K562 (cell line): ENCODE measurements around the gene BSN. TPM values are rescaled to one million over a fixed set of nuclear protein-coding genes. Genes with fewer than 3 reads are reported as not detected.

ENCODE experiments used
- ATAC-seq: fragments of 200-7000 bp; cut with Tn5 transposase; 3 replicates; pipeline ENCODE4 v1.9.1; 2020; ENCODE audit warnings: moderate library complexity
- BruUV-seq: library from RNA; stranded (reverse); fragments of 400-500 nt; replicated peaks from 2 replicates; lab custom pipeline; 2021; lab: Mats Ljungman, UMichigan
- CTCF ChIA-PET: fragments of 300-600 bp; formaldehyde crosslinking; extraction: SDS; loops from one replicate; lab custom pipeline; 2021; ENCODE audit warnings: low intra/inter-chr PET ratio; lab: Yijun Ruan, JAX
- POLR2A ChIA-PET: fragments of 300-600, 350-650 bp; sonication (Branson Sonifier 250); formaldehyde crosslinking; extraction: SDS; loops from one replicate; lab custom pipeline; 2021; ENCODE audit warnings: antibody characterized with exemption, inconsistent platforms; lab: Yijun Ruan, JAX
- DNase-seq, 4 experiments: peaks; one replicate each; pipeline versions ENCODE4 v3.0.0 to v3.0.0-alpha.2; 2011 to 2018; ENCODE audit warnings: low spot score in 3 of 4, mixed read lengths in 3 of 4; ENCODE audit errors: extremely low read depth in 1 of 4
- FAIRE-seq: peaks from 2 replicates; lab custom pipeline; 2011; peaks lifted over from hg19 to GRCh38; lab: Jason Lieb, UNC
- H2AFZ ChIP-seq: 2 replicates; pipeline ENCODE4 v1.6.0; 2011; ENCODE audit warnings: low read depth, low read length, control low read depth, inconsistent platforms
- H3K27ac ChIP-seq: fragments of 200-600 bp; 3 replicates; pipeline ENCODE4 v1.8.0; 2011; ENCODE audit warnings: low read depth, mild to moderate bottlenecking, control low read depth, inconsistent platforms, low read length, moderate library complexity, mixed read lengths; ENCODE audit errors: extremely low read depth
- H3K27me3 ChIP-seq, 2 experiments: fragments of 300-600 bp in 1 of 2; 2 replicates in 1 of 2; 3 replicates in 1 of 2; pipeline versions ENCODE4 v1.6.0 to v1.8.0; 2011; ENCODE audit warnings: inconsistent platforms in 2 of 2, low read length in 2 of 2, mild to moderate bottlenecking in 1 of 2, mixed read lengths in 1 of 2, moderate library complexity in 1 of 2; ENCODE audit not compliant: control insufficient read depth in 2 of 2, insufficient read depth in 2 of 2
- H3K36me3 ChIP-seq: fragments of 300-600 bp; 3 replicates; pipeline ENCODE4 v1.8.0; 2011; ENCODE audit warnings: mild to moderate bottlenecking, low read length, inconsistent platforms; ENCODE audit not compliant: control insufficient read depth, insufficient read depth
- H3K4me1 ChIP-seq, 2 experiments: fragments of 200-600 bp in 1 of 2; replicated peaks in 1 of 2; 2 replicates in 1 of 2; 3 replicates in 1 of 2; pipeline versions ENCODE4 v1.5.1 to v1.8.0; 2011; ENCODE audit warnings: inconsistent platforms in 2 of 2, low read length in 2 of 2, mild to moderate bottlenecking in 1 of 2, mixed read lengths in 1 of 2, moderate library complexity in 1 of 2; ENCODE audit not compliant: control insufficient read depth in 2 of 2, insufficient read depth in 2 of 2
- H3K4me2 ChIP-seq: 2 replicates; pipeline ENCODE4 v1.6.1; 2011; ENCODE audit warnings: low read length, control low read depth, inconsistent platforms, mixed read lengths; ENCODE audit not compliant: insufficient read depth
- H3K4me3 ChIP-seq: fragments of 200-600 bp; sonication (generic), shearing (Covaris generic); 2 replicates; pipeline ENCODE4 v1.5.1; 2016; ENCODE audit warnings: control low read depth, inconsistent platforms
- H3K79me2 ChIP-seq: fragments of 200-600 bp; 3 replicates; pipeline ENCODE4 v1.8.0; 2011; ENCODE audit warnings: low read length, inconsistent platforms; ENCODE audit not compliant: control insufficient read depth, insufficient read depth
- H3K9ac ChIP-seq, 2 experiments: 2 replicates each; pipeline versions ENCODE4 v1.6.0 to v1.6.1; 2011; ENCODE audit warnings: low read depth in 2 of 2, low read length in 2 of 2, control low read depth in 1 of 2, inconsistent platforms in 1 of 2, mild to moderate bottlenecking in 1 of 2, mixed read lengths in 1 of 2; ENCODE audit not compliant: insufficient read depth in 1 of 2
- H3K9me1 ChIP-seq: one replicate; pipeline ENCODE4 v1.6.0; 2011; ENCODE audit warnings: inconsistent platforms, mild to moderate bottlenecking, low read length, moderate library complexity; ENCODE audit not compliant: control insufficient read depth, insufficient read depth
- H3K9me3 ChIP-seq: replicated peaks from 2 replicates; pipeline ENCODE4 v1.5.1; 2011; ENCODE audit warnings: low read depth, low read length, inconsistent platforms; ENCODE audit not compliant: control insufficient read depth, insufficient read depth
- H4K20me1 ChIP-seq: replicated peaks from 2 replicates; pipeline ENCODE4 v1.6.1; 2011; ENCODE audit warnings: low read length, inconsistent platforms, mixed read lengths; ENCODE audit not compliant: control insufficient read depth, insufficient read depth
- ATF7 ChIP-seq: fragments of 450-650 bp; IDR thresholded peaks from 2 replicates; pipeline ENCODE4 v1.7.1; 2014; ENCODE audit warnings: mild to moderate bottlenecking, moderate library complexity
- BDP1 ChIP-seq: IDR thresholded peaks from 3 replicates; pipeline ENCODE4 v1.6.1; 2011; ENCODE audit not compliant: insufficient read length, insufficient read depth
- CEBPB ChIP-seq: fragments of 450-650 bp; IDR thresholded peaks from 2 replicates; pipeline ENCODE4 v1.6.1; 2016; ENCODE audit warnings: missing genetic modification characterization, missing compliant biosample characterization
- CHCHD3 ChIP-seq: fragments of 250-450 bp; sonication (Bioruptor Pico); IDR thresholded peaks from 2 replicates; pipeline ENCODE4 v2.1.2; 2022; ENCODE audit warnings: mild to moderate bottlenecking
- NR2C1 ChIP-seq, 2 experiments: fragments of 450-650 bp; IDR thresholded peaks; 2 replicates each; pipeline ENCODE4 v1.6.1; 2017; ENCODE audit warnings: mild to moderate bottlenecking in 2 of 2, antibody characterized with exemption in 1 of 2, inconsistent platforms in 1 of 2, missing compliant biosample characterization in 1 of 2, missing genetic modification characterization in 1 of 2
- PHF8 ChIP-seq: fragments of 200-600 bp; sonication (generic); IDR thresholded peaks from 2 replicates; pipeline ENCODE4 v1.6.1; 2012; ENCODE audit warnings: mixed run types, mild to moderate bottlenecking, inconsistent platforms, low read length, moderate library complexity, borderline replicate concordance
- POLR2B ChIP-seq: fragments of 450-650 bp; IDR thresholded peaks from 2 replicates; pipeline ENCODE4 v1.6.1; 2018; ENCODE audit warnings: low read depth; ENCODE audit not compliant: partially characterized antibody
- SIRT6 ChIP-seq: IDR thresholded peaks from one replicate; pipeline ENCODE4 v1.6.1; 2012; ENCODE audit warnings: low read depth, mild to moderate bottlenecking, control low read depth, inconsistent platforms, low read length, moderate library complexity
- SMAD2 ChIP-seq: fragments of 150-350 bp; IDR thresholded peaks from 2 replicates; pipeline ENCODE4 v1.6.1; 2014; ENCODE audit warnings: low read depth, mild to moderate bottlenecking, low read length
- SMARCE1 ChIP-seq: fragments of 450-650 bp; IDR thresholded peaks from 2 replicates; pipeline ENCODE4 v1.7.1; 2016; ENCODE audit warnings: mild to moderate bottlenecking
- SREBF2 ChIP-seq: sonication (generic); formaldehyde crosslinking; IDR thresholded peaks from 2 replicates; pipeline ENCODE4 v1.4.0; 2020; ENCODE audit warnings: mild to moderate bottlenecking, missing genetic modification reagents
- TCF3 ChIP-seq: sonication (generic); formaldehyde crosslinking; IDR thresholded peaks from 2 replicates; pipeline ENCODE4 v1.4.0; 2020; ENCODE audit warnings: mild to moderate bottlenecking, missing genetic modification reagents
- TCF7L2 ChIP-seq: fragments of 150-350 bp; IDR thresholded peaks from 2 replicates; pipeline ENCODE4 v1.6.1; 2016; ENCODE audit warnings: low read depth, mild to moderate bottlenecking, low read length, moderate library complexity
- TGIF2 ChIP-seq: sonication (generic); formaldehyde crosslinking; IDR thresholded peaks from 2 replicates; pipeline ENCODE4 v1.8.1; 2022; ENCODE audit warnings: mild to moderate bottlenecking, missing genetic modification reagents, moderate library complexity
- ZKSCAN8 ChIP-seq: fragments of 200-800 bp; sonication (Bioruptor generic); IDR thresholded peaks from 2 replicates; pipeline ENCODE4 v1.6.1; 2016; ENCODE audit warnings: missing genetic modification characterization, missing compliant biosample characterization
- ZNF830 ChIP-seq: fragments of 250-450 bp; sonication (Bioruptor Pico); IDR thresholded peaks from 2 replicates; pipeline ENCODE4 v1.5.0; 2021; ENCODE audit warnings: mild to moderate bottlenecking
- WGBS: fragments of 100-300 bp; shearing (Covaris generic); methylation state at CpG from one replicate; pipeline ENCODE4 v1.1.6; 2016; ENCODE audit warnings: low coverage, mixed read lengths; ENCODE audit not compliant: insufficient coverage; ENCODE audit errors: missing lambda C conversion rate; 5-methylcytosine and 5-hydroxymethylcytosine counted together
- in situ Hi-C: fragments of 300-500 bp; cut with MboI; formaldehyde crosslinking; loops from 4 replicates; pipeline ENCODE4 v1.15.0; 2018; ENCODE audit warnings: inconsistent platforms, mixed read lengths
- intact Hi-C: fragments of 100-400 bp; cut with micrococcal nuclease; formaldehyde crosslinking; loops from 2 replicates; pipeline ENCODE4 v1.14.2; 2022
- polyA plus RNA-seq, 8 experiments: library from polyadenylated mRNA; depleted of rRNA in 4 of 8; stranded (reverse) in 5 of 8; unstranded in 3 of 8; fragments of >200 nt; fragmentation: Nextera tagmentation in 2 of 8; fragmentation: Illumina TruSeq in 1 of 8; extraction: Ambion mirVana in 2 of 8; extraction: Trizol in 1 of 8; gene quantifications; 2 replicates each; pipeline versions ENCODE4 v1.2.1 to v1.2.3, GENCODE V29; 2011 to 2014; ENCODE audit warnings: inconsistent platforms in 1 of 8, missing spikeins in 1 of 8
- total RNA-seq, 7 experiments: library from RNA; depleted of rRNA in 6 of 7; stranded (reverse); fragments of >200 nt in 6 of 7; fragmentation: Illumina TruSeq in 2 of 7; extraction: Trizol in 2 of 7; gene quantifications; 2 replicates each; pipeline versions ENCODE4 v1.2.1 to v1.2.3, GENCODE V29; 2011 to 2021; ENCODE audit warnings: low replicate concordance in 1 of 7
- TF ChIP-seq, protein P1 (sequence below): IDR thresholded peaks from 2 replicates; pipeline ENCODE4 v1.6.1; 2012; ENCODE audit warnings: low read depth, low read length, improper control_type of control experiment, borderline replicate concordance
- TF ChIP-seq, protein P2 (sequence below): fragments of 200-800 bp; sonication (Bioruptor generic); IDR thresholded peaks from 2 replicates; pipeline ENCODE4 v1.6.1; 2017; ENCODE audit warnings: missing genetic modification characterization, missing compliant biosample characterization
- TF ChIP-seq, protein P3 (sequence below), 2 experiments: fragments of 450-650 bp; conservative IDR thresholded peaks; 2 replicates each; pipeline ENCODE4 v1.6.1; 2017; ENCODE audit warnings: mild to moderate bottlenecking in 2 of 2, moderate library complexity in 2 of 2

Gene BSN
- total and polyA plus RNA-seq, 9 of the 15 experiments (the other 6 are each of a cell fraction or from before 2014, with no cell fraction given) = 0.03 to 1.5 (median 0.29) TPM

DNA sequence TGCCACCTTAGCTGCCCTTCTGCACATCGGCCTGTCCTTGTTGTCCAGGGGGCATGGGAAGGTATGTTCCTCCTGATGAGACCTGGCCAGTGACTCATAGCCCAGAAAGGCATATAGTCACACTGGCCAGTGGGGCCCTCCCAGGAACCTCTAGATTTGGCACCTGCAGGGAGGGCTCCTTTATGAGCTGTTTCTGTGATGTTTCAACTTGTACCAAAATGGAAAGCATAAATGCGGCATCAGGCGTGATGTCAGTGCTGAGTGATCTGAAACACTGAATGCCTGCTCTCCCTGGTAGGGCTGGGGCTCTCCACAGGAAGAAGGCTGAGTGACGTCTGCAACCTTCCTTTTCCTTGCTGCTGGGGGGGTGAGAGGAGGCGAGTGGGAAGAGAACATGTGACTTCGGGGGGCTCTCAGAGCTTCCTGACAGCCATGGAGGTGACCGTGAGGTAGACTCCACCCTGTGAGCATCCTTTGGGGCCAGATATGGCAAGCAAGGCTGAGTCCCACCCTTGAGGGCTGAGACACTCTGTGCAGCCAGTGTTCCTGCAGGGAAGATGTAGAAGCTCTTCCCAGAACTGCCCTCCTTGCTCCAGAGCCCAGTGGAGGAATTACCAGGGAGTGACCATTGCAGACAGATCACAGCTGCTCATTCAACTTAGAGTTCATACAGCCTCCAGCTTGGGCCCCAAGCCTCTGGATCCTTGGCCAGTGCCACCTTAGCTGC is 82.8 kb downstream of the BSN start:
- in situ Hi-C loops = no loop called here
- Histone ChIP-seq H3K36me3 (no peaks in the 10 kb centered on the region), H3K9me3 (no peaks in the 10 kb centered on the region), H4K20me1 (no peaks in the 10 kb centered on the region), H3K9ac (no peak overlapping the region; a peak in 1 of 4 replicates), H3K79me2 (no peaks in the 10 kb centered on the region), H2AFZ (no peak overlapping the region), H3K4me1 (peaks cover 13 to 22% of the 10 kb centered on the region in 2 experiments; a peak in 3 of 5 replicates), H3K27ac (no peak overlapping the region), H3K4me3 (no peak overlapping the region), H3K9me1 (no peaks in the 10 kb centered on the region), H3K27me3 (no peaks in the 10 kb centered on the region), H3K4me2 (no peak overlapping the region)
- BruUV-seq = no TSS peak
- POLR2A ChIA-PET = interaction anchor here (1.1 kb wide), 1 partner anchor 30 kb away, joined by 3 read pairs; no protein-coding TSS in a partner anchor
- CTCF ChIA-PET = no interaction called here
- TF ChIP-seq CEBPB (tag) (no peak), PHF8 (no peak), ZKSCAN8 (CRISPR knock-in tag) (no peak), SMAD2 (no peak), ZNF830 (CRISPR knock-in tag) (no peak), NR2C1 (IDR thresholded peaks at IDR 0.05) (no peak), NR2C1 (tag; IDR thresholded peaks at IDR 0.05) (no peak), SIRT6 (no peak), SREBF2 (no peak), POLR2B (no peak), BDP1 (no peak), SMARCE1 (no peak), CHCHD3 (CRISPR knock-in tag) (no peak), TGIF2 (CRISPR knock-in tag) (no peak), ATF7 (no peak), TCF3 (no peak), TCF7L2 (no peak)
- TF ChIP-seq, protein P1, sequence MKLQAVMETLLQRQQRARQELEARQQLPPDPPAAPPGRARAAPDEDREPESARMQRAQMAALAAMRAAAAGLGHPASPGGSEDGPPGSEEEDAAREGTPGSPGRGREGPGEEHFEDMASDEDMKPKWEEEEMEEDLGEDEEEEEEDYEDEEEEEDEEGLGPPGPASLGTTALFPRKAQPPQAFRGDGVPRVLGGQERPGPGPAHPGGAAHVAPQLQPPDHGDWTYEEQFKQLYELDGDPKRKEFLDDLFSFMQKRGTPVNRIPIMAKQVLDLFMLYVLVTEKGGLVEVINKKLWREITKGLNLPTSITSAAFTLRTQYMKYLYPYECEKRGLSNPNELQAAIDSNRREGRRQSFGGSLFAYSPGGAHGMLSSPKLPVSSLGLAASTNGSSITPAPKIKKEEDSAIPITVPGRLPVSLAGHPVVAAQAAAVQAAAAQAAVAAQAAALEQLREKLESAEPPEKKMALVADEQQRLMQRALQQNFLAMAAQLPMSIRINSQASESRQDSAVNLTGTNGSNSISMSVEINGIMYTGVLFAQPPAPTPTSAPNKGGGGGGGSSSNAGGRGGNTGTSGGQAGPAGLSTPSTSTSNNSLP = no peak
- TF ChIP-seq, protein P2, sequence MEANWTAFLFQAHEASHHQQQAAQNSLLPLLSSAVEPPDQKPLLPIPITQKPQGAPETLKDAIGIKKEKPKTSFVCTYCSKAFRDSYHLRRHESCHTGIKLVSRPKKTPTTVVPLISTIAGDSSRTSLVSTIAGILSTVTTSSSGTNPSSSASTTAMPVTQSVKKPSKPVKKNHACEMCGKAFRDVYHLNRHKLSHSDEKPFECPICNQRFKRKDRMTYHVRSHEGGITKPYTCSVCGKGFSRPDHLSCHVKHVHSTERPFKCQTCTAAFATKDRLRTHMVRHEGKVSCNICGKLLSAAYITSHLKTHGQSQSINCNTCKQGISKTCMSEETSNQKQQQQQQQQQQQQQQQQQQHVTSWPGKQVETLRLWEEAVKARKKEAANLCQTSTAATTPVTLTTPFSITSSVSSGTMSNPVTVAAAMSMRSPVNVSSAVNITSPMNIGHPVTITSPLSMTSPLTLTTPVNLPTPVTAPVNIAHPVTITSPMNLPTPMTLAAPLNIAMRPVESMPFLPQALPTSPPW (CRISPR knock-in tag) = no peak
- TF ChIP-seq, protein P3, sequence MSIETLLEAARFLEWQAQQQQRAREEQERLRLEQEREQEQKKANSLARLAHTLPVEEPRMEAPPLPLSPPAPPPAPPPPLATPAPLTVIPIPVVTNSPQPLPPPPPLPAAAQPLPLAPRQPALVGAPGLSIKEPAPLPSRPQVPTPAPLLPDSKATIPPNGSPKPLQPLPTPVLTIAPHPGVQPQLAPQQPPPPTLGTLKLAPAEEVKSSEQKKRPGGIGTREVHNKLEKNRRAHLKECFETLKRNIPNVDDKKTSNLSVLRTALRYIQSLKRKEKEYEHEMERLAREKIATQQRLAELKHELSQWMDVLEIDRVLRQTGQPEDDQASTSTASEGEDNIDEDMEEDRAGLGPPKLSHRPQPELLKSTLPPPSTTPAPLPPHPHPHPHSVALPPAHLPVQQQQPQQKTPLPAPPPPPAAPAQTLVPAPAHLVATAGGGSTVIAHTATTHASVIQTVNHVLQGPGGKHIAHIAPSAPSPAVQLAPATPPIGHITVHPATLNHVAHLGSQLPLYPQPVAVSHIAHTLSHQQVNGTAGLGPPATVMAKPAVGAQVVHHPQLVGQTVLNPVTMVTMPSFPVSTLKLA (conservative IDR thresholded peaks at IDR 0.05) = no peak
- DNase-seq = no peak
- intact Hi-C loops = no loop called here
- no peak for ATAC-seq
- 42% methylated on average over 4 of the region's 7 CpGs for WGBS
- FAIRE-seq = no peak
